GM23338 (cell line): ENCODE results near the gene ENTPD8. TPM values are rescaled to one million over a fixed set of nuclear protein-coding genes. Genes with fewer than 3 reads are reported as not detected.

ENCODE experiments used
- ATAC-seq: fragments of 200-7000 bp; cut with Tn5 transposase; 3 replicates; pipeline ENCODE4 v1.9.1; 2020
- DNase-seq: peaks from one replicate; pipeline ENCODE4 v3.0.0-alpha.2; 2015; ENCODE audit warnings: low spot score
- H2AFZ ChIP-seq: fragments of 200-600 bp; sonication (generic); 2 replicates; pipeline ENCODE4 v1.8.0; 2016; ENCODE audit warnings: antibody characterized with exemption, mild to moderate bottlenecking, moderate library complexity
- H3F3A ChIP-seq: fragments of 200-600 bp; sonication (generic); replicated peaks from 2 replicates; pipeline ENCODE4 v1.8.0; 2017; ENCODE audit warnings: antibody characterized with exemption, mixed run types, low read depth
- H3K27ac ChIP-seq: fragments of 200-600 bp; sonication (generic); 2 replicates; pipeline ENCODE4 v1.6.1; 2016; ENCODE audit warnings: low read depth
- H3K27me3 ChIP-seq: fragments of 200-600 bp; sonication (generic); 2 replicates; pipeline ENCODE4 v1.8.0; 2016; ENCODE audit warnings: mild to moderate bottlenecking, mixed run types, moderate library complexity; ENCODE audit not compliant: insufficient read depth
- H3K36me3 ChIP-seq: fragments of 200-600 bp; sonication (generic); 2 replicates; pipeline ENCODE4 v1.8.0; 2016; ENCODE audit warnings: mild to moderate bottlenecking; ENCODE audit not compliant: insufficient read depth
- H3K4me1 ChIP-seq: fragments of 200-600 bp; sonication (generic); 2 replicates; pipeline ENCODE4 v1.8.0; 2016; ENCODE audit warnings: mild to moderate bottlenecking, moderate library complexity; ENCODE audit not compliant: insufficient read depth
- H3K4me2 ChIP-seq: fragments of 200-600 bp; sonication (generic); 2 replicates; pipeline ENCODE4 v1.7.1; 2017; ENCODE audit warnings: mixed run types
- H3K4me3 ChIP-seq: fragments of 200-600 bp; sonication (generic); 2 replicates; pipeline ENCODE4 v1.6.1; 2016; ENCODE audit warnings: mixed run types
- H3K79me2 ChIP-seq: fragments of 200-600 bp; sonication (generic); replicated peaks from 2 replicates; pipeline ENCODE4 v1.8.0; 2017; ENCODE audit warnings: mild to moderate bottlenecking; ENCODE audit not compliant: insufficient read depth
- H3K9me2 ChIP-seq: fragments of 200-600 bp; sonication (generic); 2 replicates; pipeline ENCODE4 v1.8.0; 2017; ENCODE audit not compliant: insufficient read depth
- H4K20me1 ChIP-seq: fragments of 200-600 bp; sonication (generic); replicated peaks from 2 replicates; pipeline ENCODE4 v1.8.0; 2017; ENCODE audit warnings: mild to moderate bottlenecking; ENCODE audit not compliant: insufficient read depth
- H3K27ac Mint-ChIP-seq: 2 replicates; pipeline ENCODE4 v1.8.0; 2020; ENCODE audit warnings: inconsistent platforms, mild to moderate bottlenecking, moderate library complexity, mixed read lengths
- H3K27me3 Mint-ChIP-seq: 3 replicates; pipeline ENCODE4 v1.8.0; 2022; ENCODE audit warnings: low read depth, mild to moderate bottlenecking, moderate library complexity, mixed read lengths, inconsistent platforms; ENCODE audit not compliant: insufficient read depth, poor library complexity
- H3K36me3 Mint-ChIP-seq: 3 replicates; pipeline ENCODE4 v1.8.0; 2021; ENCODE audit warnings: low read depth, mild to moderate bottlenecking, inconsistent platforms, moderate library complexity, mixed read lengths
- H3K4me1 Mint-ChIP-seq: 3 replicates; pipeline ENCODE4 v1.8.0; 2020; ENCODE audit warnings: mild to moderate bottlenecking, inconsistent platforms, mixed read lengths
- H3K4me3 Mint-ChIP-seq: 3 replicates; pipeline ENCODE4 v1.8.0; 2021; ENCODE audit warnings: moderate library complexity, mild to moderate bottlenecking, inconsistent platforms, mixed read lengths
- H3K9me3 Mint-ChIP-seq: 3 replicates; pipeline ENCODE4 v1.8.0; 2020; ENCODE audit warnings: moderate library complexity, mild to moderate bottlenecking, inconsistent platforms, mixed read lengths
- CREB1 ChIP-seq: fragments of 250-450 bp; sonication (Bioruptor Pico); IDR thresholded peaks from 2 replicates; pipeline ENCODE4 v1.5.0; 2020; ENCODE audit warnings: low read depth, mild to moderate bottlenecking, moderate library complexity
- CTCF ChIP-seq, 2 experiments: fragments of 200-600 bp in 1 of 2; sonication (generic) in 1 of 2; conservative IDR thresholded peaks; 2 replicates each; pipeline versions ENCODE4 v1.5.1 to v1.6.1; 2016 to 2017; ENCODE audit warnings: antibody characterized with exemption in 2 of 2, low read depth in 2 of 2, mild to moderate bottlenecking in 2 of 2, moderate library complexity in 1 of 2
- ETS1 ChIP-seq: IDR thresholded peaks from 2 replicates; pipeline ENCODE4 v1.6.1; 2016; ENCODE audit warnings: antibody characterized with exemption
- EZH2 ChIP-seq: fragments of 200-600 bp; sonication (generic); IDR thresholded peaks from one replicate; pipeline ENCODE4 v1.8.0; 2017; ENCODE audit warnings: antibody characterized with exemption, mild to moderate bottlenecking, low read depth; ENCODE audit not compliant: unreplicated experiment
- NANOG ChIP-seq: IDR thresholded peaks from 2 replicates; pipeline ENCODE4 v1.6.1; 2016; ENCODE audit warnings: antibody characterized with exemption, borderline replicate concordance
- REST ChIP-seq: IDR thresholded peaks from one replicate; pipeline ENCODE4 v1.6.1; 2018; ENCODE audit warnings: antibody characterized with exemption; ENCODE audit not compliant: unreplicated experiment
- STAT1 ChIP-seq: IDR thresholded peaks from one replicate; pipeline ENCODE4 v1.6.1; 2016; ENCODE audit warnings: antibody characterized with exemption; ENCODE audit not compliant: unreplicated experiment
- ZNF114 ChIP-seq: fragments of 250-450 bp; sonication (Bioruptor Pico); IDR thresholded peaks from 2 replicates; pipeline ENCODE4 v1.5.0; 2020; ENCODE audit warnings: mild to moderate bottlenecking, moderate library complexity
- ZNF462 ChIP-seq: fragments of 250-450 bp; sonication (Bioruptor Pico); IDR thresholded peaks from 2 replicates; pipeline ENCODE4 v1.5.0; 2020; ENCODE audit warnings: mild to moderate bottlenecking, moderate library complexity
- polyA plus RNA-seq: library from polyadenylated mRNA; unstranded; fragments of >200 nt; fragmentation: Nextera tagmentation; extraction: Ambion mirVana; gene quantifications from 2 replicates; pipeline ENCODE4 v1.2.1, GENCODE V29; 2016
- total RNA-seq: library from RNA; depleted of rRNA; stranded (reverse); fragments of >200 nt; shearing (Covaris generic); gene quantifications from 2 replicates; pipeline ENCODE4 v1.2.3, GENCODE V29; 2014

The ENTPD8 gene
- total and polyA plus RNA-seq, 2 experiments from 2014 or later, result 0.42 to 0.89 TPM

GRCh38 chr9:137427454-137428310, 13.5 kb downstream of the ENTPD8 start:
- TF ChIP-seq CTCF (conservative IDR thresholded peaks at IDR 0.05; ENCODE audit: low read depth in 2 of 2), result no peak
- TF ChIP-seq REST, result no peak
- TF ChIP-seq CREB1 (CRISPR knock-in tag), result no peak
- no peak for TF ChIP-seq NANOG
- TF ChIP-seq EZH2, result no peak
- TF ChIP-seq ETS1, result no peak
- TF ChIP-seq ZNF114 (CRISPR knock-in tag), result no peak
- no peak for TF ChIP-seq ZNF462 (CRISPR knock-in tag)
- no peak for TF ChIP-seq STAT1
- Histone ChIP-seq H3K4me3 (no peak overlapping the region), H3K79me2 (no peaks in the 10 kb centered on the region), H2AFZ (no peak overlapping the region), H3K27me3 (peaks cover 9% of the 10 kb centered on the region), H3F3A (no peaks in the 10 kb centered on the region; the same call in 1 of the 2 replicates), H3K9me2 (no peaks in the 10 kb centered on the region), H3K4me1 (no peaks in the 10 kb centered on the region), H3K4me2 (no peak overlapping the region), H4K20me1 (no peaks in the 10 kb centered on the region), H3K27ac (no peak overlapping the region), H3K36me3 (no peaks in the 10 kb centered on the region)
- Mint-ChIP-seq H3K4me1 (no peaks in the 10 kb centered on the region), H3K4me3 (no peak overlapping the region), H3K27me3 (peaks cover 7% of the 10 kb centered on the region), H3K9me3 (no peaks in the 10 kb centered on the region), H3K27ac (no peak overlapping the region), H3K36me3 (no peaks in the 10 kb centered on the region)
- DNase-seq (no peak), ATAC-seq (no peak)
